IPS DF 4.7 (cell line): ENCODE results near the gene YJU2.
"Not testable (repeated sequence)": the region's sequence is repeated elsewhere in the genome, so short reads cannot be mapped to it uniquely, and the experiment has no call there.

Experiments
- DNase-seq: peaks from one replicate; pipeline ENCODE4 v3.0.0-alpha.2; 2013; ENCODE audit warnings: low spot score; ENCODE audit errors: extremely low read depth

The YJU2 gene

GRCh38 chr19:4228765-4229178 is 18.1 kb upstream of the YJU2 start:
- no peak for DNase-seq

- DNase-seq = no peak
Measured at GRCh38 chr19:4229179-4229931, 17.5 kb upstream of the YJU2 start, which contains the start of gene EBI3. Gene EBI3, plus strand, starts transcription at chr19:4229523. Its CDS starts 28 bp downstream, at chr19:4229551.

- not testable (repeated sequence) for DNase-seq
Measured at GRCh38 chr19:4230237-4230636, 16.6 kb upstream of the YJU2 start.

- DNase-seq = not testable (repeated sequence)
Measured at GRCh38 chr19:4231521-4231920, 15.4 kb upstream of the YJU2 start.

GRCh38 chr19:4232139-4232538 is 14.7 kb upstream of the YJU2 start:
- not testable (repeated sequence) for DNase-seq

GRCh38 chr19:4232614-4233281 is 14.1 kb upstream of the YJU2 start:
- no peak for DNase-seq

- DNase-seq = no peak
Measured at GRCh38 chr19:4233282-4233853, 13.5 kb upstream of the YJU2 start.

GRCh38 chr19:4234142-4234861 is 12.6 kb upstream of the YJU2 start:
- no peak for DNase-seq

GRCh38 chr19:4234862-4235201 is 12.0 kb upstream of the YJU2 start:
- no peak for DNase-seq

GRCh38 chr19:4237510-4237909 is 9.4 kb upstream of the YJU2 start:
- not testable (repeated sequence) for DNase-seq

- DNase-seq = no peak
Measured at GRCh38 chr19:4238831-4239230, 8.0 kb upstream of the YJU2 start.

- no peak for DNase-seq
Measured at GRCh38 chr19:4241824-4242430, 5.0 kb upstream of the YJU2 start.

GRCh38 chr19:4245938-4246337 is 942 bp upstream of the YJU2 start:
- not testable (repeated sequence) for DNase-seq

GRCh38 chr19:4256563-4256962 is 9.7 kb downstream of the YJU2 start:
- DNase-seq = no peak

- no peak for DNase-seq
Measured at GRCh38 chr19:4257025-4257424, 10.1 kb downstream of the YJU2 start.

GRCh38 chr19:4258181-4258580 is 11.3 kb downstream of the YJU2 start:
- DNase-seq = no peak

GRCh38 chr19:4260613-4261191 is 13.8 kb downstream of the YJU2 start:
- DNase-seq = no peak

- no peak for DNase-seq
Measured at GRCh38 chr19:4264812-4265211, 17.9 kb downstream of the YJU2 start.

GRCh38 chr19:4266253-4267000 is 19.5 kb downstream of the YJU2 start:
- DNase-seq = no peak

GRCh38 chr19:4267101-4267900 is 20.4 kb downstream of the YJU2 start:
- peak; percentile 62 for DNase-seq
